Endothelial cell of umbilical vein (primary cell): ENCODE measurements around the gene KIFC1. TPM values are rescaled to one million over a fixed set of nuclear protein-coding genes. Genes with fewer than 3 reads are reported as not detected.

Experiments
- BruUV-seq: library from RNA; stranded (reverse); fragments of 400-500 nt; replicated peaks from 2 replicates; lab custom pipeline; 2021; lab: Mats Ljungman, UMichigan
- CTCF ChIA-PET: fragments of 300-600, 350-600 bp; sonication (Branson Sonifier 250); formaldehyde crosslinking; loops from one replicate; lab custom pipeline; 2021; ENCODE audit warnings: antibody characterized with exemption, inconsistent platforms; lab: Charles Lee
- POLR2A ChIA-PET: fragments of 300-600, 350-600 bp; sonication (Branson Sonifier 250); formaldehyde crosslinking; loops from one replicate; lab custom pipeline; 2021; ENCODE audit warnings: antibody characterized with exemption, inconsistent platforms; lab: Charles Lee
- DNase-seq: peaks from one replicate; pipeline ENCODE4 v3.0.0-alpha.2; 2011; ENCODE audit warnings: low read depth, low spot score
- FAIRE-seq: peaks from 2 replicates; lab custom pipeline; 2011; peaks lifted over from hg19 to GRCh38; lab: Jason Lieb, UNC
- H2AFZ ChIP-seq: 2 replicates; pipeline ENCODE4 v1.6.0; 2012; ENCODE audit warnings: low read depth, low read length, control low read depth, inconsistent platforms
- H3K27ac ChIP-seq: 2 replicates; pipeline ENCODE4 v1.5.1; 2011; ENCODE audit warnings: low read depth, mild to moderate bottlenecking, control low read depth, low read length, moderate library complexity; ENCODE audit not compliant: insufficient read depth
- H3K27me3 ChIP-seq, 2 experiments: 2 replicates each; pipeline versions ENCODE4 v1.6.0 to v1.6.1; 2011; ENCODE audit warnings: low read length in 2 of 2, mixed read lengths in 1 of 2; ENCODE audit not compliant: control insufficient read depth in 2 of 2, insufficient read depth in 2 of 2
- H3K36me3 ChIP-seq, 2 experiments: 2 replicates in 1 of 2; 3 replicates in 1 of 2; pipeline ENCODE4 v1.5.1; 2011; ENCODE audit warnings: low read length in 2 of 2, mild to moderate bottlenecking in 1 of 2, moderate library complexity in 1 of 2; ENCODE audit not compliant: control insufficient read depth in 2 of 2, insufficient read depth in 2 of 2; ENCODE audit errors: extremely low read depth in 1 of 2
- H3K4me1 ChIP-seq: 3 replicates; pipeline ENCODE4 v1.5.1; 2011; ENCODE audit warnings: mild to moderate bottlenecking, low read length; ENCODE audit not compliant: control insufficient read depth, insufficient read depth; ENCODE audit errors: extremely low read depth
- H3K4me2 ChIP-seq: 2 replicates; pipeline ENCODE4 v1.6.1; 2011; ENCODE audit warnings: low read length, control low read depth, mixed read lengths; ENCODE audit not compliant: insufficient read depth
- H3K4me3 ChIP-seq, 3 experiments: fragments of 200-600 bp in 1 of 3; sonication (generic), shearing (Covaris generic) in 1 of 3; replicated peaks in 1 of 3; 2 replicates each; pipeline ENCODE4 v1.5.1; 2011 to 2016; ENCODE audit warnings: control low read depth in 3 of 3, low read length in 3 of 3, mild to moderate bottlenecking in 2 of 3, inconsistent platforms in 1 of 3, low read depth in 1 of 3, moderate library complexity in 1 of 3; ENCODE audit not compliant: insufficient read depth in 1 of 3
- H3K79me2 ChIP-seq: 2 replicates; pipeline ENCODE4 v1.6.0; 2012; ENCODE audit warnings: low read length, inconsistent platforms; ENCODE audit not compliant: control insufficient read depth, insufficient read depth
- H3K9ac ChIP-seq: replicated peaks from 2 replicates; pipeline ENCODE3; 2011; ENCODE audit warnings: low read length, control low read depth; ENCODE audit not compliant: insufficient read depth; ENCODE audit errors: extremely low read depth
- H3K9me1 ChIP-seq: replicated peaks from 3 replicates; pipeline ENCODE4 v1.6.0; 2011; ENCODE audit warnings: mild to moderate bottlenecking, low read length; ENCODE audit not compliant: control insufficient read depth, insufficient read depth; ENCODE audit errors: extremely low read depth
- H3K9me3 ChIP-seq: replicated peaks from 2 replicates; pipeline ENCODE4 v1.5.1; 2012; ENCODE audit warnings: low read length, inconsistent platforms; ENCODE audit not compliant: control insufficient read depth, insufficient read depth
- H4K20me1 ChIP-seq: replicated peaks from 2 replicates; pipeline ENCODE3; 2011; ENCODE audit warnings: mild to moderate bottlenecking, low read length; ENCODE audit not compliant: control insufficient read depth, insufficient read depth; ENCODE audit errors: extremely low read depth
- EZH2 ChIP-seq: IDR thresholded peaks from 2 replicates; pipeline ENCODE4 v1.6.1; 2012; ENCODE audit warnings: borderline replicate concordance, low read depth, mild to moderate bottlenecking, moderate library complexity, low read length, inconsistent platforms; ENCODE audit not compliant: severe bottlenecking
- FOS ChIP-seq: IDR thresholded peaks from 2 replicates; pipeline ENCODE4 v1.6.1; 2011; ENCODE audit warnings: mild to moderate bottlenecking, low read length, moderate library complexity, borderline replicate concordance; ENCODE audit not compliant: insufficient read depth
- GATA2 ChIP-seq: IDR thresholded peaks from 2 replicates; pipeline ENCODE4 v1.7.0; 2011; ENCODE audit warnings: low read depth, mild to moderate bottlenecking, moderate library complexity, mixed read lengths, low read length; ENCODE audit not compliant: insufficient read length, insufficient read depth
- JUN ChIP-seq: IDR thresholded peaks from 2 replicates; pipeline ENCODE4 v1.6.1; 2011; ENCODE audit warnings: borderline replicate concordance, low read depth; ENCODE audit not compliant: insufficient read length, insufficient read depth
- MYC ChIP-seq: IDR thresholded peaks from one replicate; pipeline ENCODE4 v1.6.1; 2011; ENCODE audit warnings: mild to moderate bottlenecking, low read depth, low read length
- POLR2A ChIP-seq: IDR thresholded peaks from 2 replicates; pipeline ENCODE4 v1.6.1; 2012; ENCODE audit warnings: low read depth, mild to moderate bottlenecking, control low read depth, low read length
- POLR2AphosphoS5 ChIP-seq: IDR thresholded peaks from 2 replicates; pipeline ENCODE4 v1.6.1; 2012; ENCODE audit warnings: low read depth, mild to moderate bottlenecking, control low read depth, low read length, moderate library complexity; ENCODE audit not compliant: insufficient read depth
- dilution Hi-C: fragments of 300-500 bp; cut with MboI; formaldehyde crosslinking; loops from one replicate; pipeline ENCODE4 v1.15.0; 2019; ENCODE audit warnings: low sequenced_read_pairs; ENCODE audit not compliant: extremely low pct_ligation_motif_present
- intact Hi-C: fragments of 100-400 bp; cut with micrococcal nuclease; formaldehyde crosslinking; loops from one replicate; pipeline ENCODE4 v1.10.0; 2022
- polyA plus RNA-seq, 4 experiments: library from polyadenylated mRNA; depleted of rRNA in 3 of 4; stranded (reverse) in 3 of 4; unstranded in 1 of 4; fragments of >200 nt; gene quantifications; 2 replicates each; pipeline versions ENCODE4 v1.2.1 to v1.2.3, GENCODE V29; 2011 to 2012; ENCODE audit warnings: missing spikeins in 1 of 4
- total RNA-seq: library from RNA; stranded (reverse); gene quantifications from 2 replicates; pipeline ENCODE4 v1.2.3, GENCODE V29; 2021
- TF ChIP-seq, protein P1 (sequence below), 2 donors: IDR thresholded peaks; 1 replicate in 1 of 2; 2 replicates in 1 of 2; pipeline ENCODE4 v1.5.1; 2011; ENCODE audit warnings: low read length in 2 of 2, mild to moderate bottlenecking in 2 of 2, moderate library complexity in 2 of 2, control low read depth in 1 of 2, inconsistent platforms in 1 of 2, low read depth in 1 of 2; ENCODE audit not compliant: insufficient read depth in 1 of 2; ENCODE audit errors: extremely low read depth in 1 of 2
- TF ChIP-seq, protein P2 (sequence below): IDR thresholded peaks from 2 replicates; pipeline ENCODE4 v1.6.1; 2011; ENCODE audit not compliant: insufficient read depth, insufficient read length

Gene KIFC1
- total and polyA plus RNA-seq, 2 donors (not counting 3 experiments of a cell fraction or from before 2014, with no cell fraction given) = 39.3 to 63.4 TPM

DNA sequence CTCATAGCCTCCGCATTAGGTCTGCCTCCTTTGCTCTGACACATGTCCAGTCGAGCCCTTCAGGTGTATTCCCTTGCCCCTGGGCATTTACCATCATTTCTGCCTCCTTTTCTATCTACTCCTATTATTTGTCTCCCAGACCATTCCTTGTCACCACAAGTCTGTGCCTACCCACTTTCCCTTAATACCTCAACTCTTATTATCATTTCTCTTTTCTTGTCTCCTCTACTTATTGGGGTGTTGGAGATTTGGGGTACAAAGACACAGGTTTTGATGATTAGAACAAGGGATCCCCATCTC is 29.7 kb downstream of the KIFC1 start:
- no peak for FAIRE-seq
- CTCF ChIA-PET = no interaction called here

DNA sequence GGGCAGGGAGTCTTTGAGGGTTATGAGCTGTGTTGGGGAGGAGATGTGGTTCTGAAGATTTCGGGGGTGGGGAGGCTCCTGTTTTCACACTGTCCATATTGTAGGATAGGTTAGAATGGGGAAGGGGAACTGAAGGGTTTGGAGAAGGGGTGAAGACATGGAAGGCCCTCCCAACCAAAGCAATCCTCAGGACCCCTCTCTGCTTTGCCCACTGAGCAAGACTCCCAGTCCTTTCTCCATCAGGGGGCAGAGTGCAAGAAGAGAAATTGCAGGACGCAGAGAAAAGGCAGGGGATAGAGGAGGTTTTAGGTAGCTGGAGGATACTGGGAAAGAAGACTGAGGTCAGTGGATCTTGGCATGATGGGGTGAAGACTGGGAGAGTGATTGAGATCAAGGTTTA is 32.2 kb downstream of the KIFC1 start:
- Histone ChIP-seq H3K4me1 (peaks cover 17% of the 10 kb centered on the region), H3K36me3 (no peaks in the 10 kb centered on the region), H3K9ac (no peak overlapping the region), H3K4me2 (no peak overlapping the region), H3K9me3 (no peaks in the 10 kb centered on the region), H3K27me3 (peaks cover 16% of the 10 kb centered on the region in 2 experiments), H2AFZ (no peak overlapping the region), H3K79me2 (no peaks in the 10 kb centered on the region), H3K9me1 (no peaks in the 10 kb centered on the region), H4K20me1 (no peaks in the 10 kb centered on the region), H3K27ac (no peak overlapping the region), H3K4me3 (no peak overlapping the region)
- no peak for DNase-seq
- dilution Hi-C loops = no loop called here
- FAIRE-seq = no peak
- TF ChIP-seq JUN = no peak
- no peak for TF ChIP-seq FOS
- TF ChIP-seq POLR2A = no peak
- TF ChIP-seq, protein P1, sequence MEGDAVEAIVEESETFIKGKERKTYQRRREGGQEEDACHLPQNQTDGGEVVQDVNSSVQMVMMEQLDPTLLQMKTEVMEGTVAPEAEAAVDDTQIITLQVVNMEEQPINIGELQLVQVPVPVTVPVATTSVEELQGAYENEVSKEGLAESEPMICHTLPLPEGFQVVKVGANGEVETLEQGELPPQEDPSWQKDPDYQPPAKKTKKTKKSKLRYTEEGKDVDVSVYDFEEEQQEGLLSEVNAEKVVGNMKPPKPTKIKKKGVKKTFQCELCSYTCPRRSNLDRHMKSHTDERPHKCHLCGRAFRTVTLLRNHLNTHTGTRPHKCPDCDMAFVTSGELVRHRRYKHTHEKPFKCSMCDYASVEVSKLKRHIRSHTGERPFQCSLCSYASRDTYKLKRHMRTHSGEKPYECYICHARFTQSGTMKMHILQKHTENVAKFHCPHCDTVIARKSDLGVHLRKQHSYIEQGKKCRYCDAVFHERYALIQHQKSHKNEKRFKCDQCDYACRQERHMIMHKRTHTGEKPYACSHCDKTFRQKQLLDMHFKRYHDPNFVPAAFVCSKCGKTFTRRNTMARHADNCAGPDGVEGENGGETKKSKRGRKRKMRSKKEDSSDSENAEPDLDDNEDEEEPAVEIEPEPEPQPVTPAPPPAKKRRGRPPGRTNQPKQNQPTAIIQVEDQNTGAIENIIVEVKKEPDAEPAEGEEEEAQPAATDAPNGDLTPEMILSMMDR (IDR thresholded peaks at IDR 0.05; ENCODE audit: extremely low read depth in 1 of 2, insufficient read depth in 1 of 2, low read depth in 1 of 2, low read length in 2 of 2) = no peak
- TF ChIP-seq, protein P2, sequence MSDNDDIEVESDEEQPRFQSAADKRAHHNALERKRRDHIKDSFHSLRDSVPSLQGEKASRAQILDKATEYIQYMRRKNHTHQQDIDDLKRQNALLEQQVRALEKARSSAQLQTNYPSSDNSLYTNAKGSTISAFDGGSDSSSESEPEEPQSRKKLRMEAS = no peak
- TF ChIP-seq GATA2 = no peak
- no peak for TF ChIP-seq MYC
- no peak for TF ChIP-seq POLR2AphosphoS5
- TF ChIP-seq EZH2 = no peak
- intact Hi-C loops = no loop called here
- ChIA-PET POLR2A (no interaction called here), CTCF (no interaction called here)
- no TSS peak for BruUV-seq

More for the DNA sequence above, 29.7 kb downstream of the KIFC1 start:
- BruUV-seq = no TSS peak
- no peaks in the 10 kb centered on the region for H3K9me3 ChIP-seq
- H4K20me1 ChIP-seq = no peaks in the 10 kb centered on the region
- H2AFZ ChIP-seq = no peak overlapping the region
- TF ChIP-seq MYC = no peak
- no peak for TF ChIP-seq FOS
- TF ChIP-seq, protein P1 (IDR thresholded peaks at IDR 0.05; ENCODE audit: extremely low read depth in 1 of 2, insufficient read depth in 1 of 2, low read depth in 1 of 2, low read length in 2 of 2) = no peak
- no peak for TF ChIP-seq POLR2A
- peaks cover 27% of the 10 kb centered on the region for H3K4me1 ChIP-seq
- no peak overlapping the region for H3K27ac ChIP-seq
- H3K27me3 ChIP-seq = peaks cover 16% of the 10 kb centered on the region in 2 experiments
- intact Hi-C loops = no loop called here
- no peak overlapping the region for H3K9ac ChIP-seq
- DNase-seq = no peak
- no peaks in the 10 kb centered on the region for H3K36me3 ChIP-seq
- no peak overlapping the region for H3K4me2 ChIP-seq
- POLR2A ChIA-PET = no interaction called here
- dilution Hi-C loops = no loop called here
- H3K9me1 ChIP-seq = no peaks in the 10 kb centered on the region
- peaks cover 10% of the 10 kb centered on the region for H3K79me2 ChIP-seq
- no peak overlapping the region for H3K4me3 ChIP-seq
